ENCODE results near the gene ACBD4. TPM values are rescaled to one million over a fixed set of nuclear protein-coding genes. Genes with fewer than 3 reads are reported as not detected.
A peak's percentile ranks its signal among the peaks of the same experiment; 100 is the strongest.

The ACBD4 gene
- total and polyA plus RNA-seq, 10 of the 15 experiments (the other 5 are each of a cell fraction or from before 2014, with no cell fraction given): 0.20 to 13.8 (median 6.9) TPM

DNA sequence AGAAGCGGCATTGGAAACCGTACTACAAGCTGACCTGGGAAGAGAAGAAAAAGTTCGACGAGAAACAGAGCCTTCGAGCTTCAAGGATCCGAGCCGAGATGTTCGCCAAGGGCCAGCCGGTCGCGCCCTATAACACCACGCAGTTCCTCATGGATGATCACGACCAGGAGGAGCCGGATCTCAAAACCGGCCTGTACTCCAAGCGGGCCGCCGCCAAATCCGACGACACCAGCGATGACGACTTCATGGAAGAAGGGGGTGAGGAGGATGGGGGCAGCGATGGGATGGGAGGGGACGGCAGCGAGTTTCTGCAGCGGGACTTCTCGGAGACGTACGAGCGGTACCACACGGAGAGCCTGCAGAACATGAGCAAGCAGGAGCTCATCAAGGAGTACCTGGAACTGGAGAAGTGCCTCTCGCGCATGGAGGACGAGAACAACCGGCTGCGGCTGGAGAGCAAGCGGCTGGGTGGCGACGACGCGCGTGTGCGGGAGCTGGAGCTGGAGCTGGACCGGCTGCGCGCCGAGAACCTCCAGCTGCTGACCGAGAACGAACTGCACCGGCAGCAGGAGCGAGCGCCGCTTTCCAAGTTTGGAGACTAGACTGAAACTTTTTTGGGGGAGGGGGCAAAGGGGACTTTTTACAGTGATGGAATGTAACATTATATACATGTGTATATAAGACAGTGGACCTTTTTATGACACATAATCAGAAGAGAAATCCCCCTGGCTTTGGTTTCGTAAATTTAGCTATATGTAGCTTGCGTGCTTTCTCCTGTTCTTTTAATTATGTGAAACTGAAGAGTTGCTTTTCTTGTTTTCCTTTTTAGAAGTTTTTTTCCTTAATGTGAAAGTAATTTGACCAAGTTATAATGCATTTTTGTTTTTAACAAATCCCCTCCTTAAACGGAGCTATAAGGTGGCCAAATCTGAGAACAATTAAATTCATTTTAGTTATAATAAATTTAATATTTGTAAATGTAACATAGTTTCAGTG is 14.5 kb downstream of the ACBD4 start (continued):
- TF ChIP-seq, protein P1, sequence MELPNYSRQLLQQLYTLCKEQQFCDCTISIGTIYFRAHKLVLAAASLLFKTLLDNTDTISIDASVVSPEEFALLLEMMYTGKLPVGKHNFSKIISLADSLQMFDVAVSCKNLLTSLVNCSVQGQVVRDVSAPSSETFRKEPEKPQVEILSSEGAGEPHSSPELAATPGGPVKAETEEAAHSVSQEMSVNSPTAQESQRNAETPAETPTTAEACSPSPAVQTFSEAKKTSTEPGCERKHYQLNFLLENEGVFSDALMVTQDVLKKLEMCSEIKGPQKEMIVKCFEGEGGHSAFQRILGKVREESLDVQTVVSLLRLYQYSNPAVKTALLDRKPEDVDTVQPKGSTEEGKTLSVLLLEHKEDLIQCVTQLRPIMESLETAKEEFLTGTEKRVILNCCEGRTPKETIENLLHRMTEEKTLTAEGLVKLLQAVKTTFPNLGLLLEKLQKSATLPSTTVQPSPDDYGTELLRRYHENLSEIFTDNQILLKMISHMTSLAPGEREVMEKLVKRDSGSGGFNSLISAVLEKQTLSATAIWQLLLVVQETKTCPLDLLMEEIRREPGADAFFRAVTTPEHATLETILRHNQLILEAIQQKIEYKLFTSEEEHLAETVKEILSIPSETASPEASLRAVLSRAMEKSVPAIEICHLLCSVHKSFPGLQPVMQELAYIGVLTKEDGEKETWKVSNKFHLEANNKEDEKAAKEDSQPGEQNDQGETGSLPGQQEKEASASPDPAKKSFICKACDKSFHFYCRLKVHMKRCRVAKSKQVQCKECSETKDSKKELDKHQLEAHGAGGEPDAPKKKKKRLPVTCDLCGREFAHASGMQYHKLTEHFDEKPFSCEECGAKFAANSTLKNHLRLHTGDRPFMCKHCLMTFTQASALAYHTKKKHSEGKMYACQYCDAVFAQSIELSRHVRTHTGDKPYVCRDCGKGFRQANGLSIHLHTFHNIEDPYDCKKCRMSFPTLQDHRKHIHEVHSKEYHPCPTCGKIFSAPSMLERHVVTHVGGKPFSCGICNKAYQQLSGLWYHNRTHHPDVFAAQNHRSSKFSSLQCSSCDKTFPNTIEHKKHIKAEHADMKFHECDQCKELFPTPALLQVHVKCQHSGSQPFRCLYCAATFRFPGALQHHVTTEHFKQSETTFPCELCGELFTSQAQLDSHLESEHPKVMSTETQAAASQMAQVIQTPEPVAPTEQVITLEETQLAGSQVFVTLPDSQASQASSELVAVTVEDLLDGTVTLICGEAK (IDR thresholded peaks at IDR 0.05; ENCODE audit: borderline replicate concordance): no peak
- TF ChIP-seq EP300 (IDR thresholded peaks at IDR 0.05; ENCODE audit: borderline replicate concordance in 1 of 2, control insufficient read depth in 1 of 2, low read depth in 2 of 2, low read length in 2 of 2) (peak in 1 of 2 experiments; percentile 26; a peak in 1 of 4 replicates), MTA2 (IDR thresholded peaks at IDR 0.05; ENCODE audit: low read depth) (peak; percentile 40; the same call in 1 of the 2 replicates), EGR1 (IDR thresholded peaks at IDR 0.05; ENCODE audit: borderline replicate concordance in 1 of 2, low read depth in 2 of 2, low read length in 2 of 2) (no peak), SIN3A (IDR thresholded peaks at IDR 0.05; ENCODE audit: low read depth, low read length) (no peak), SMAD1 (IDR thresholded peaks at IDR 0.05; ENCODE audit: low read depth, partially characterized antibody) (no peak), CREB1 (IDR thresholded peaks at IDR 0.05; ENCODE audit: low read depth) (peak; percentile 16; the same call in 1 of the 2 replicates), CREM (IDR thresholded peaks at IDR 0.05; ENCODE audit: low read depth) (no peak), NR2C1 (IDR thresholded peaks at IDR 0.05) (no peak), TAF1 (IDR thresholded peaks at IDR 0.05; ENCODE audit: borderline replicate concordance, low read depth, low read length) (peak; percentile 87), POLR2AphosphoS2 (IDR thresholded peaks at IDR 0.05; ENCODE audit: low read depth, low read length) (peak; percentile 81), CBX5 (IDR thresholded peaks at IDR 0.05; ENCODE audit: low read depth) (no peak)
- TF ChIP-seq, protein P2, sequence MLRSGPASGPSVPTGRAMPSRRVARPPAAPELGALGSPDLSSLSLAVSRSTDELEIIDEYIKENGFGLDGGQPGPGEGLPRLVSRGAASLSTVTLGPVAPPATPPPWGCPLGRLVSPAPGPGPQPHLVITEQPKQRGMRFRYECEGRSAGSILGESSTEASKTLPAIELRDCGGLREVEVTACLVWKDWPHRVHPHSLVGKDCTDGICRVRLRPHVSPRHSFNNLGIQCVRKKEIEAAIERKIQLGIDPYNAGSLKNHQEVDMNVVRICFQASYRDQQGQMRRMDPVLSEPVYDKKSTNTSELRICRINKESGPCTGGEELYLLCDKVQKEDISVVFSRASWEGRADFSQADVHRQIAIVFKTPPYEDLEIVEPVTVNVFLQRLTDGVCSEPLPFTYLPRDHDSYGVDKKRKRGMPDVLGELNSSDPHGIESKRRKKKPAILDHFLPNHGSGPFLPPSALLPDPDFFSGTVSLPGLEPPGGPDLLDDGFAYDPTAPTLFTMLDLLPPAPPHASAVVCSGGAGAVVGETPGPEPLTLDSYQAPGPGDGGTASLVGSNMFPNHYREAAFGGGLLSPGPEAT (IDR thresholded peaks at IDR 0.05; ENCODE audit: low read depth): peak; percentile 58; the same call in 1 of the 2 replicates
- TF ChIP-seq, protein P3, sequence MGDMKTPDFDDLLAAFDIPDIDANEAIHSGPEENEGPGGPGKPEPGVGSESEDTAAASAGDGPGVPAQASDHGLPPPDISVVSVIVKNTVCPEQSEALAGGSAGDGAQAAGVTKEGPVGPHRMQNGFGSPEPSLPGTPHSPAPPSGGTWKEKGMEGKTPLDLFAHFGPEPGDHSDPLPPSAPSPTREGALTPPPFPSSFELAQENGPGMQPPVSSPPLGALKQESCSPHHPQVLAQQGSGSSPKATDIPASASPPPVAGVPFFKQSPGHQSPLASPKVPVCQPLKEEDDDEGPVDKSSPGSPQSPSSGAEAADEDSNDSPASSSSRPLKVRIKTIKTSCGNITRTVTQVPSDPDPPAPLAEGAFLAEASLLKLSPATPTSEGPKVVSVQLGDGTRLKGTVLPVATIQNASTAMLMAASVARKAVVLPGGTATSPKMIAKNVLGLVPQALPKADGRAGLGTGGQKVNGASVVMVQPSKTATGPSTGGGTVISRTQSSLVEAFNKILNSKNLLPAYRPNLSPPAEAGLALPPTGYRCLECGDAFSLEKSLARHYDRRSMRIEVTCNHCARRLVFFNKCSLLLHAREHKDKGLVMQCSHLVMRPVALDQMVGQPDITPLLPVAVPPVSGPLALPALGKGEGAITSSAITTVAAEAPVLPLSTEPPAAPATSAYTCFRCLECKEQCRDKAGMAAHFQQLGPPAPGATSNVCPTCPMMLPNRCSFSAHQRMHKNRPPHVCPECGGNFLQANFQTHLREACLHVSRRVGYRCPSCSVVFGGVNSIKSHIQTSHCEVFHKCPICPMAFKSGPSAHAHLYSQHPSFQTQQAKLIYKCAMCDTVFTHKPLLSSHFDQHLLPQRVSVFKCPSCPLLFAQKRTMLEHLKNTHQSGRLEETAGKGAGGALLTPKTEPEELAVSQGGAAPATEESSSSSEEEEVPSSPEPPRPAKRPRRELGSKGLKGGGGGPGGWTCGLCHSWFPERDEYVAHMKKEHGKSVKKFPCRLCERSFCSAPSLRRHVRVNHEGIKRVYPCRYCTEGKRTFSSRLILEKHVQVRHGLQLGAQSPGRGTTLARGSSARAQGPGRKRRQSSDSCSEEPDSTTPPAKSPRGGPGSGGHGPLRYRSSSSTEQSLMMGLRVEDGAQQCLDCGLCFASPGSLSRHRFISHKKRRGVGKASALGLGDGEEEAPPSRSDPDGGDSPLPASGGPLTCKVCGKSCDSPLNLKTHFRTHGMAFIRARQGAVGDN (IDR thresholded peaks at IDR 0.05): no peak
- TF ChIP-seq, protein P4, sequence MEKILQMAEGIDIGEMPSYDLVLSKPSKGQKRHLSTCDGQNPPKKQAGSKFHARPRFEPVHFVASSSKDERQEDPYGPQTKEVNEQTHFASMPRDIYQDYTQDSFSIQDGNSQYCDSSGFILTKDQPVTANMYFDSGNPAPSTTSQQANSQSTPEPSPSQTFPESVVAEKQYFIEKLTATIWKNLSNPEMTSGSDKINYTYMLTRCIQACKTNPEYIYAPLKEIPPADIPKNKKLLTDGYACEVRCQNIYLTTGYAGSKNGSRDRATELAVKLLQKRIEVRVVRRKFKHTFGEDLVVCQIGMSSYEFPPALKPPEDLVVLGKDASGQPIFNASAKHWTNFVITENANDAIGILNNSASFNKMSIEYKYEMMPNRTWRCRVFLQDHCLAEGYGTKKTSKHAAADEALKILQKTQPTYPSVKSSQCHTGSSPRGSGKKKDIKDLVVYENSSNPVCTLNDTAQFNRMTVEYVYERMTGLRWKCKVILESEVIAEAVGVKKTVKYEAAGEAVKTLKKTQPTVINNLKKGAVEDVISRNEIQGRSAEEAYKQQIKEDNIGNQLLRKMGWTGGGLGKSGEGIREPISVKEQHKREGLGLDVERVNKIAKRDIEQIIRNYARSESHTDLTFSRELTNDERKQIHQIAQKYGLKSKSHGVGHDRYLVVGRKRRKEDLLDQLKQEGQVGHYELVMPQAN (conservative IDR thresholded peaks at IDR 0.05): 0 out of 2 replicates have a peak, but pooled peaks have one; percentile 22

All from GM12878 (cell line).